Testis (tissue), 2 donors: ENCODE results near the gene ASTE1.

Experiments used
- POLR2A ChIP-seq: fragments of 450-650 bp; IDR thresholded peaks from one replicate; pipeline ENCODE4 v1.6.1; 2017; ENCODE audit warnings: antibody characterized with exemption, mild to moderate bottlenecking, moderate library complexity
- TF ChIP-seq, protein P1 (sequence below), 3 experiments: fragments of 450-650 bp in 2 of 3; fragments of 200-600 bp in 1 of 3; sonication (generic) in 1 of 3; IDR thresholded peaks; one replicate each; pipeline ENCODE4 v1.5.1; 2016 to 2019; ENCODE audit warnings: antibody characterized with exemption in 3 of 3, mild to moderate bottlenecking in 2 of 3, moderate library complexity in 1 of 3

DNA sequence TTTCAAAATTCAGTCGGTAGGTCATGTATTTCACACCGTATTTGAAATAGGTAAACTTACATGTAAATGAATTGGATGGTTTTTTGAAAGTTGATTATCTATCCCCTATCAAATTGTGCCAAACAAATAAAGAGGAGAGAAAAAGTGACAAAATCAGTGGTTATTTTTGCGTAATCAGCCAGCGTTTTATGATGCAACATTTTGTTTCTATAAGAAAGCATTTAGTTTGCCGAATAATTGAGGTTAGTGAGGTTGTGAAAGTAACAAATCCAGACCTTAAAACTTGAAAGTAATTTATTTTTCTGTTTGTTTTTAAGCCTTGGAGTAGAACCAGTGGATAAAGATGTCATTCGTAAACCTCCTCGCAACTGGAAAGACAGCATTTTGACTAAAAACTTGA is 29.3 kb downstream of the ASTE1 start:
- TF ChIP-seq, protein P1, sequence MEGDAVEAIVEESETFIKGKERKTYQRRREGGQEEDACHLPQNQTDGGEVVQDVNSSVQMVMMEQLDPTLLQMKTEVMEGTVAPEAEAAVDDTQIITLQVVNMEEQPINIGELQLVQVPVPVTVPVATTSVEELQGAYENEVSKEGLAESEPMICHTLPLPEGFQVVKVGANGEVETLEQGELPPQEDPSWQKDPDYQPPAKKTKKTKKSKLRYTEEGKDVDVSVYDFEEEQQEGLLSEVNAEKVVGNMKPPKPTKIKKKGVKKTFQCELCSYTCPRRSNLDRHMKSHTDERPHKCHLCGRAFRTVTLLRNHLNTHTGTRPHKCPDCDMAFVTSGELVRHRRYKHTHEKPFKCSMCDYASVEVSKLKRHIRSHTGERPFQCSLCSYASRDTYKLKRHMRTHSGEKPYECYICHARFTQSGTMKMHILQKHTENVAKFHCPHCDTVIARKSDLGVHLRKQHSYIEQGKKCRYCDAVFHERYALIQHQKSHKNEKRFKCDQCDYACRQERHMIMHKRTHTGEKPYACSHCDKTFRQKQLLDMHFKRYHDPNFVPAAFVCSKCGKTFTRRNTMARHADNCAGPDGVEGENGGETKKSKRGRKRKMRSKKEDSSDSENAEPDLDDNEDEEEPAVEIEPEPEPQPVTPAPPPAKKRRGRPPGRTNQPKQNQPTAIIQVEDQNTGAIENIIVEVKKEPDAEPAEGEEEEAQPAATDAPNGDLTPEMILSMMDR (IDR thresholded peaks at IDR 0.05) = no peak
- no peak for TF ChIP-seq POLR2A
